ENCODE results near the gene CCDC154. TPM values are rescaled to one million over a fixed set of nuclear protein-coding genes. Genes with fewer than 3 reads are reported as not detected.

The CCDC154 gene
- total and polyA plus RNA-seq, 4 donors, result 0.59 to 3.9 (median 2.3) TPM

DNA sequence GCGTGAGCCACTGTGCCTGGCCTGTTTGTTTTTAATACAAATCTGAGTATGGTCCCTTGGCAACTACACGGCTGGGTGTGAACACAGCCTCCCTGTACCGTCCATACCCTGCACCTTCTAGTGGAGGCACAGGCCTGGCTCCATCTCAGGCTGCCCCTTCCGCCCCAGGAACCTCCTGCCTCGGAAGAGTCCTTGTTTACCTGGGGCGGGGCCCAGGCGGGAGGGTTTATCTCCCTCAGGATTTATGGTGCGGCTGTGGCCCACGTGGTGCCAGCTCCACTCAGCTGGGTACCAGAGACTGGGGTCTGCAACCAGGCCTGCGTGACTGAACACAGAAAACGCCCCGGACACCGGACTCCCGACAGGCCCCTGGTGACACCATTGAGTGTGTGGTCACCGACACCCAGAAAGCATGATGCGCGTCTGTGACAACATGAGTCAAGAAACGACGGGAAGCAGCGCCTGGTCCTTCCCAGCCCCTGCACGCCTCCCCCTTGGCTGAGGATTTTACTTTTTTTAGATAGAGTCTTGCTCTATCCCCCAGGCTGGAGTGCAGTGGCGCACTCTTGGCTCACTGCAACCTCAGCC is 48.8 kb downstream of the CCDC154 start:
- Histone ChIP-seq H3K9me3 (ENCODE audit: control insufficient read depth, insufficient read depth, low read length) (no peaks in the 10 kb centered on the region), H3K27me3 (ENCODE audit: control insufficient read depth, insufficient read depth, low read length) (no peaks in the 10 kb centered on the region), H3K27ac (ENCODE audit: low read depth, low read length) (no peak overlapping the region), H3K36me3 (ENCODE audit: control insufficient read depth, insufficient read depth, low read length) (peaks cover 87% of the 10 kb centered on the region), H3K4me3 (ENCODE audit: low read depth, low read length) (no peak overlapping the region), H3K4me1 (ENCODE audit: control insufficient read depth, insufficient read depth, low read length) (no peaks in the 10 kb centered on the region)
- WGBS (ENCODE audit: insufficient coverage), result 92% methylated on average over 21 of the region's 22 CpGs
- no peak for DNase-seq (ENCODE audit: low read depth in 4 of 6, low spot score in 6 of 6)

- Histone ChIP-seq H3K4me1 (ENCODE audit: control insufficient read depth, insufficient read depth, low read length) (no peaks in the 10 kb centered on the region), H3K27me3 (ENCODE audit: control insufficient read depth, insufficient read depth, low read length) (no peaks in the 10 kb centered on the region), H3K27ac (ENCODE audit: low read depth, low read length) (no peak overlapping the region), H3K9me3 (ENCODE audit: control insufficient read depth, insufficient read depth, low read length) (no peaks in the 10 kb centered on the region), H3K36me3 (ENCODE audit: control insufficient read depth, insufficient read depth, low read length) (peaks cover 90% of the 10 kb centered on the region), H3K4me3 (ENCODE audit: low read depth, low read length) (no peak overlapping the region)
- DNase-seq (ENCODE audit: low read depth in 4 of 6, low spot score in 6 of 6), result no peak
- WGBS (ENCODE audit: insufficient coverage), result 93% methylated on average over 14 of the region's 19 CpGs
Observed at GRCh38 chr16:1394367-1394951, 49.9 kb downstream of the CCDC154 start.

DNA sequence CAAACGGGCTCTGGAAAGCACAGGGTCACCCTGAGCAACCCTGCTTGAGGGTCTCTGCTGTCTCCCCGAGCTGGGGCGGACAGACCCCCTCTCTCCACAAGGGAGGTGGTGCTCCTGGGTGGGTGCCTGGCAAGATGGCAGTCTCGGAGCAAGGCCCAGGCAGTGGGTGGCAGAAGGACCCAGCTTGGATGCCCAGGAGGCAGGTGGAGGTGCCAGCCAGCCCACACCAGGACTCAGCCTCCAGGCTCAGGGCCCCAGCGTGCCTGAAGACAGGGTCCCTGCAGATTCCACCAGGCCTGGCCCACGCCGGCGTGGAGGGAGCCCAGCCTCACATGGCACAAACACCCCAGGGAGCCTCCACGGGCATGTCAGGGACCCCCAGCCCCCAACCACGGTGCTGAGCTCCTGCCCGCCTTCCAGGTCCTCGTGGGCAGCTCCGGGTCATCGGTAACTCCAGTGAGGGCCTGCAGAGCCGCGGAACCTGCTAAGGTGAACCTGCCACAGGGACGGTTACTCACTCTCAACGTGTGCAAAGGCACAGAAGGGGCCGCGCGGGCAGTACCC is 50.7 kb downstream of the CCDC154 start:
- DNase-seq (ENCODE audit: low read depth in 4 of 6, low spot score in 6 of 6), result no peak
- H3K9me3 ChIP-seq (ENCODE audit: control insufficient read depth, insufficient read depth, low read length), result no peaks in the 10 kb centered on the region
- no peak overlapping the region for H3K27ac ChIP-seq (ENCODE audit: low read depth, low read length)
- WGBS (ENCODE audit: insufficient coverage), result 98% methylated on average over 21 of the region's 21 CpGs
- H3K27me3 ChIP-seq (ENCODE audit: control insufficient read depth, insufficient read depth, low read length), result no peaks in the 10 kb centered on the region
- H3K36me3 ChIP-seq (ENCODE audit: control insufficient read depth, insufficient read depth, low read length), result peaks cover 88% of the 10 kb centered on the region
- H3K4me1 ChIP-seq (ENCODE audit: control insufficient read depth, insufficient read depth, low read length), result no peaks in the 10 kb centered on the region
- H3K4me3 ChIP-seq (ENCODE audit: low read depth, low read length), result no peak overlapping the region

- Histone ChIP-seq H3K9me3 (ENCODE audit: control insufficient read depth, insufficient read depth, low read length) (no peaks in the 10 kb centered on the region), H3K27me3 (ENCODE audit: control insufficient read depth, insufficient read depth, low read length) (no peaks in the 10 kb centered on the region), H3K27ac (ENCODE audit: low read depth, low read length) (no peak overlapping the region), H3K4me1 (ENCODE audit: control insufficient read depth, insufficient read depth, low read length) (no peaks in the 10 kb centered on the region), H3K4me3 (ENCODE audit: low read depth, low read length) (no peak overlapping the region), H3K36me3 (ENCODE audit: control insufficient read depth, insufficient read depth, low read length) (peaks cover 88% of the 10 kb centered on the region)
- DNase-seq (ENCODE audit: low read depth in 4 of 6, low spot score in 6 of 6), result no peak
- 92% methylated on average over 16 of the region's 17 CpGs for WGBS (ENCODE audit: insufficient coverage)
Observed at GRCh38 chr16:1392826-1393225, 51.5 kb downstream of the CCDC154 start.

GRCh38 chr16:1390239-1390779 is 54.0 kb downstream of the CCDC154 start:
- 90% methylated on average over 27 of the region's 28 CpGs for WGBS (ENCODE audit: insufficient coverage)
- no peak overlapping the region for H3K27ac ChIP-seq (ENCODE audit: low read depth, low read length)
- no peaks in the 10 kb centered on the region for H3K9me3 ChIP-seq (ENCODE audit: control insufficient read depth, insufficient read depth, low read length)
- no peaks in the 10 kb centered on the region for H3K27me3 ChIP-seq (ENCODE audit: control insufficient read depth, insufficient read depth, low read length)
- no peak overlapping the region for H3K4me3 ChIP-seq (ENCODE audit: low read depth, low read length)
- peaks cover 85% of the 10 kb centered on the region for H3K36me3 ChIP-seq (ENCODE audit: control insufficient read depth, insufficient read depth, low read length)
- no peaks in the 10 kb centered on the region for H3K4me1 ChIP-seq (ENCODE audit: control insufficient read depth, insufficient read depth, low read length)
- DNase-seq (ENCODE audit: low read depth in 4 of 6, low spot score in 6 of 6), result no peak

- no peaks in the 10 kb centered on the region for H3K27me3 ChIP-seq (ENCODE audit: control insufficient read depth, insufficient read depth, low read length)
- H3K9me3 ChIP-seq (ENCODE audit: control insufficient read depth, insufficient read depth, low read length), result no peaks in the 10 kb centered on the region
- no peaks in the 10 kb centered on the region for H3K4me1 ChIP-seq (ENCODE audit: control insufficient read depth, insufficient read depth, low read length)
- 100% methylated on average over 3 of the region's 7 CpGs for WGBS (ENCODE audit: insufficient coverage)
- no peak overlapping the region for H3K27ac ChIP-seq (ENCODE audit: low read depth, low read length)
- peaks cover 88% of the 10 kb centered on the region for H3K36me3 ChIP-seq (ENCODE audit: control insufficient read depth, insufficient read depth, low read length)
- H3K4me3 ChIP-seq (ENCODE audit: low read depth, low read length), result no peak overlapping the region
- no peak for DNase-seq (ENCODE audit: low read depth in 4 of 6, low spot score in 6 of 6)
Observed at GRCh38 chr16:1389762-1390161, 54.6 kb downstream of the CCDC154 start.

- Histone ChIP-seq H3K36me3 (ENCODE audit: control insufficient read depth, insufficient read depth, low read length) (peaks cover 86% of the 10 kb centered on the region), H3K27ac (ENCODE audit: low read depth, low read length) (no peak overlapping the region), H3K9me3 (ENCODE audit: control insufficient read depth, insufficient read depth, low read length) (no peaks in the 10 kb centered on the region), H3K27me3 (ENCODE audit: control insufficient read depth, insufficient read depth, low read length) (no peaks in the 10 kb centered on the region), H3K4me1 (ENCODE audit: control insufficient read depth, insufficient read depth, low read length) (no peaks in the 10 kb centered on the region), H3K4me3 (ENCODE audit: low read depth, low read length) (no peak overlapping the region)
- no peak for DNase-seq (ENCODE audit: low read depth in 4 of 6, low spot score in 6 of 6)
- 91% methylated on average over 16 of the region's 16 CpGs for WGBS (ENCODE audit: insufficient coverage)
Observed at GRCh38 chr16:1387331-1387730, 57.0 kb downstream of the CCDC154 start.

- no peak overlapping the region for H3K4me3 ChIP-seq (ENCODE audit: low read depth, low read length)
- peaks cover 82% of the 10 kb centered on the region for H3K36me3 ChIP-seq (ENCODE audit: control insufficient read depth, insufficient read depth, low read length)
- no peak for DNase-seq (ENCODE audit: low read depth in 4 of 6, low spot score in 6 of 6)
Observed at GRCh38 chr16:1385232-1385631, 59.1 kb downstream of the CCDC154 start.

More at GRCh38 chr16:1385232-1385631, 59.1 kb downstream of the CCDC154 start:
- no peaks in the 10 kb centered on the region for H3K9me3 ChIP-seq (ENCODE audit: control insufficient read depth, insufficient read depth, low read length)
- H3K27ac ChIP-seq (ENCODE audit: low read depth, low read length), result no peak overlapping the region
- H3K27me3 ChIP-seq (ENCODE audit: control insufficient read depth, insufficient read depth, low read length), result no peaks in the 10 kb centered on the region
- peaks cover under 1% of the 10 kb centered on the region for H3K4me1 ChIP-seq (ENCODE audit: control insufficient read depth, insufficient read depth, low read length)
- 93% methylated on average over 39 of the region's 39 CpGs for WGBS (ENCODE audit: insufficient coverage)

Measured in spinal cord (tissue), 10 donors.